HG03439 (cell line): ENCODE results near the gene TMEM141.
A peak's percentile ranks its signal among the peaks of the same experiment; 100 is the strongest.

ENCODE experiments used
- ATAC-seq: cut with Tn5 transposase; IDR thresholded peaks from one replicate; pipeline ENCODE4 v1.9.1; 2021; ENCODE audit warnings: mild to moderate bottlenecking, moderate library complexity; ENCODE audit not compliant: unreplicated experiment

The TMEM141 gene

GRCh38 chr9:136808075-136808805 is 17.1 kb downstream of the TMEM141 start:
- ATAC-seq: peak; percentile 32

- no peak for ATAC-seq
Observed at GRCh38 chr9:136808806-136809158, 17.6 kb downstream of the TMEM141 start.

- no peak for ATAC-seq
Observed at GRCh38 chr9:136814725-136815421, 23.7 kb downstream of the TMEM141 start.

GRCh38 chr9:136815422-136815782 is 24.3 kb downstream of the TMEM141 start:
- ATAC-seq: no peak

- ATAC-seq: no peak
Observed at GRCh38 chr9:136820971-136821825, 30.1 kb downstream of the TMEM141 start.

GRCh38 chr9:136821826-136822544 is 30.8 kb downstream of the TMEM141 start:
- ATAC-seq: no peak

GRCh38 chr9:136823136-136824046 is 32.2 kb downstream of the TMEM141 start:
- ATAC-seq: no peak

GRCh38 chr9:136824496-136825225 is 33.5 kb downstream of the TMEM141 start:
- ATAC-seq: no peak

GRCh38 chr9:136825295-136826187 is 34.4 kb downstream of the TMEM141 start:
- ATAC-seq: no peak

GRCh38 chr9:136826188-136826541 is 35.0 kb downstream of the TMEM141 start:
- ATAC-seq: no peak

- ATAC-seq: no peak
Observed at GRCh38 chr9:136826703-136827582, 35.8 kb downstream of the TMEM141 start.

GRCh38 chr9:136827794-136828473 is 36.8 kb downstream of the TMEM141 start:
- ATAC-seq: no peak

GRCh38 chr9:136828474-136829140 is 37.5 kb downstream of the TMEM141 start:
- no peak for ATAC-seq

- no peak for ATAC-seq
Observed at GRCh38 chr9:136829412-136829811, 38.3 kb downstream of the TMEM141 start.

GRCh38 chr9:136829981-136830885 is 39.1 kb downstream of the TMEM141 start:
- ATAC-seq: no peak
